HCT116 (cell line): ENCODE results near the gene STH. TPM values are rescaled to one million over a fixed set of nuclear protein-coding genes. Genes with fewer than 3 reads are reported as not detected.

ENCODE experiments used
- ATAC-seq: fragments of 200-7000 bp; cut with Tn5 transposase; 2 replicates; pipeline ENCODE4 v1.9.1; 2020; ENCODE audit warnings: mild to moderate bottlenecking, moderate library complexity
- BruUV-seq: library from RNA; stranded (reverse); fragments of 400-500 nt; replicated peaks from 2 replicates; lab custom pipeline; 2021; lab: Mats Ljungman, UMichigan
- CTCF ChIA-PET: fragments of 300-600 bp; sonication (Branson Sonifier 250); formaldehyde crosslinking; loops from one replicate; lab custom pipeline; 2021; ENCODE audit warnings: antibody characterized with exemption; lab: Charles Lee
- POLR2A ChIA-PET: fragments of 300-600, 350-600 bp; sonication (Branson Sonifier 250); formaldehyde crosslinking; loops from one replicate; lab custom pipeline; 2021; ENCODE audit warnings: antibody characterized with exemption; lab: Charles Lee
- RAD21 ChIA-PET, 2 experiments: fragments of 300-600 bp; sonication (Branson Sonifier 250); formaldehyde crosslinking; loops; one replicate each; lab custom pipeline; 2023; ENCODE audit warnings: low total read pairs in 2 of 2; ENCODE audit not compliant: uncharacterized antibody in 2 of 2, unreplicated experiment in 2 of 2, low non-redundant PET in 1 of 2; lab: Charles Lee
- DNase-seq: peaks from one replicate; pipeline ENCODE4 v3.0.0-alpha.2; 2010; ENCODE audit warnings: low read depth, low spot score
- H2AFZ ChIP-seq: fragments of 200-600 bp; shearing (Covaris generic), sonication (generic); 2 replicates; pipeline ENCODE4 v1.6.1; 2017; ENCODE audit warnings: low read depth, mixed run types, mixed read lengths, antibody characterized with exemption, low read length; ENCODE audit not compliant: poor library complexity, severe bottlenecking
- H3K27ac ChIP-seq: 2 replicates; pipeline ENCODE4 v1.5.1; 2012; ENCODE audit warnings: low read depth, low read length
- H3K27me3 ChIP-seq: fragments of 200-600 bp; sonication (generic); 2 replicates; pipeline ENCODE4 v1.6.1; 2016; ENCODE audit warnings: mixed run types, low read length, mixed read lengths; ENCODE audit not compliant: insufficient read depth
- H3K36me3 ChIP-seq, 2 experiments: fragments of 200-500 bp in 1 of 2; fragments of 200-600 bp in 1 of 2; sonication (Bioruptor generic) in 1 of 2; sonication (generic) in 1 of 2; 2 replicates each; pipeline versions ENCODE4 v1.5.1 to v1.6.1; 2014 to 2016; ENCODE audit warnings: low read length in 2 of 2, inconsistent platforms in 1 of 2, mixed read lengths in 1 of 2, mixed run types in 1 of 2; ENCODE audit not compliant: insufficient read depth in 2 of 2, control insufficient read depth in 1 of 2
- H3K4me1 ChIP-seq, 2 experiments: fragments of 200-600 bp in 1 of 2; sonication (generic) in 1 of 2; 2 replicates each; pipeline versions ENCODE4 v1.5.1 to v1.6.1; 2012 to 2017; ENCODE audit warnings: low read length in 2 of 2, inconsistent platforms in 1 of 2, mild to moderate bottlenecking in 1 of 2, mixed read lengths in 1 of 2, mixed run types in 1 of 2, moderate library complexity in 1 of 2; ENCODE audit not compliant: insufficient read depth in 2 of 2, control insufficient read depth in 1 of 2
- H3K4me2 ChIP-seq: fragments of 200-600 bp; sonication (generic); 2 replicates; pipeline ENCODE4 v1.6.1; 2017; ENCODE audit warnings: mixed run types, low read length, mixed read lengths
- H3K4me3 ChIP-seq, 2 experiments: fragments of 200-600 bp in 1 of 2; sonication (generic) in 1 of 2; replicated peaks in 1 of 2; 2 replicates each; pipeline ENCODE4 v1.5.1; 2011 to 2016; ENCODE audit warnings: low read length in 2 of 2, control low read depth in 1 of 2, low read depth in 1 of 2, mild to moderate bottlenecking in 1 of 2, mixed read lengths in 1 of 2, mixed run types in 1 of 2
- H3K79me2 ChIP-seq: fragments of 200-600 bp; sonication (generic); 2 replicates; pipeline ENCODE4 v1.6.1; 2017; ENCODE audit warnings: mild to moderate bottlenecking, mixed run types, low read length, moderate library complexity, mixed read lengths; ENCODE audit not compliant: insufficient read depth
- H3K9ac ChIP-seq: fragments of 200-600 bp; sonication (generic); 2 replicates; pipeline ENCODE4 v1.6.1; 2016; ENCODE audit warnings: low read length, mixed read lengths
- H3K9me2 ChIP-seq: fragments of 200-600 bp; sonication (generic), shearing (Covaris generic); 2 replicates; pipeline ENCODE4 v1.6.1; 2017; ENCODE audit warnings: mixed run types, mild to moderate bottlenecking, moderate library complexity; ENCODE audit not compliant: insufficient read depth
- H3K9me3 ChIP-seq, 2 experiments: fragments of 200-500 bp in 1 of 2; fragments of 200-600 bp in 1 of 2; sonication (Bioruptor generic) in 1 of 2; sonication (generic) in 1 of 2; 2 replicates each; pipeline ENCODE4 v1.6.1; 2014 to 2017; ENCODE audit warnings: low read length in 2 of 2, mixed read lengths in 2 of 2, inconsistent platforms in 1 of 2, low read depth in 1 of 2, mild to moderate bottlenecking in 1 of 2, mixed run types in 1 of 2, moderate library complexity in 1 of 2; ENCODE audit not compliant: control insufficient read depth in 1 of 2, insufficient read depth in 1 of 2
- H4K20me1 ChIP-seq: fragments of 200-600 bp; sonication (generic), shearing (Covaris generic); 2 replicates; pipeline ENCODE4 v1.6.1; 2017; ENCODE audit warnings: mixed run types, mild to moderate bottlenecking, moderate library complexity; ENCODE audit not compliant: insufficient read depth
- CBX3 ChIP-seq: IDR thresholded peaks from 2 replicates; pipeline ENCODE4 v1.6.1; 2012; ENCODE audit warnings: low read depth
- EGR1 ChIP-seq: IDR thresholded peaks from 2 replicates; pipeline ENCODE4 v1.6.1; 2012; ENCODE audit warnings: low read depth
- ELF1 ChIP-seq: IDR thresholded peaks from 2 replicates; pipeline ENCODE4 v1.6.1; 2012; ENCODE audit warnings: low read depth, borderline replicate concordance
- EZH2 ChIP-seq: fragments of 200-600 bp; sonication (generic); IDR thresholded peaks from 2 replicates; pipeline ENCODE4 v1.6.1; 2017; ENCODE audit warnings: antibody characterized with exemption, mixed run types
- EZH2phosphoT487 ChIP-seq: fragments of 200-600 bp; IDR thresholded peaks from 2 replicates; pipeline ENCODE4 v1.6.1; 2018; ENCODE audit warnings: antibody characterized with exemption, borderline replicate concordance
- JUND ChIP-seq: IDR thresholded peaks from 2 replicates; pipeline ENCODE4 v1.6.1; 2012
- POLR2A ChIP-seq: IDR thresholded peaks from 2 replicates; pipeline ENCODE4 v1.7.0; 2011; ENCODE audit warnings: borderline replicate concordance; ENCODE audit not compliant: insufficient read depth, insufficient read length; ENCODE audit errors: extremely low read depth
- POLR2AphosphoS5 ChIP-seq: IDR thresholded peaks from 2 replicates; pipeline ENCODE4 v1.6.1; 2011; ENCODE audit warnings: mild to moderate bottlenecking, low read depth, low read length, moderate library complexity
- RAD21 ChIP-seq: IDR thresholded peaks from 2 replicates; pipeline ENCODE4 v1.6.1; 2012; ENCODE audit warnings: low read depth, mild to moderate bottlenecking
- SRF ChIP-seq: IDR thresholded peaks from 2 replicates; pipeline ENCODE4 v1.6.1; 2012; ENCODE audit warnings: low read depth
- TCF7L2 ChIP-seq: IDR thresholded peaks from 2 replicates; pipeline ENCODE4 v1.7.0; 2011; ENCODE audit warnings: borderline replicate concordance, inconsistent platforms; ENCODE audit not compliant: insufficient read depth, insufficient read length; ENCODE audit errors: extremely low read depth
- ZFX ChIP-seq: fragments of 450-650 bp; IDR thresholded peaks from 2 replicates; pipeline ENCODE4 v1.6.1; 2017
- ZNF274 ChIP-seq: fragments of 200-500 bp; sonication (Bioruptor generic); IDR thresholded peaks from 2 replicates; pipeline ENCODE4 v1.6.1; 2014; ENCODE audit warnings: mild to moderate bottlenecking, low read depth, low read length, inconsistent platforms
- intact Hi-C: fragments of 100-400 bp; cut with micrococcal nuclease; formaldehyde crosslinking; loops from 2 replicates; pipeline ENCODE4 v1.10.0; 2022
- total RNA-seq: library from RNA; stranded (reverse); gene quantifications from one replicate; pipeline ENCODE4 v1.2.1, GENCODE V29; 2021; ENCODE audit not compliant: unreplicated experiment
- TF ChIP-seq, protein P1 (sequence below): IDR thresholded peaks from 2 replicates; pipeline ENCODE4 v1.6.1; 2012
- TF ChIP-seq, protein P2 (sequence below): IDR thresholded peaks from 2 replicates; pipeline ENCODE4 v1.6.1; 2011; ENCODE audit warnings: mild to moderate bottlenecking, low read length, moderate library complexity; ENCODE audit not compliant: insufficient replicate concordance; ENCODE audit errors: extremely low read depth

STH gene
- total RNA-seq, 1 experiment from 2014 or later = not detected

DNA sequence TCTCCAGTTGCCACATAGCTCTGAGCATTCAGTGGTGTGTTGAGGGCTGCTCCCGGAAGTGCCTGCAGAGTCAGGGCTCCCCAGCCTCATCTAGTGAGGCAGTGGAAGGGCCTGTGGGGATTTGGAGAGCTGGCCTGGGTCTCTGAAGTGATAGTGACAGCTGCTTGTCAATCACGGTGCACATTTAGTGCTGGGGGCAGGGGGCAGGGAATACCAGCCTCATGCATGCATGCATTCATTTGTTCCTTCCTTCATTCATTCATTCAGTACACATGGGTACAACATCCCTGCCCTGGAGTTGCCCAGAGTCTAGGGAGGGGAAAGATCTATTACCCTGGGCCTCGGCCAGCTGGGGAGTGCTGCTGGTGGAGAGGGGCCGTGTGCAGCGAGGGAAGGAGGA lies 11.3 kb upstream of the STH start:
- no peak overlapping the region for H3K9ac ChIP-seq
- no peaks in the 10 kb centered on the region for H3K27me3 ChIP-seq
- no peaks in the 10 kb centered on the region for H3K4me1 ChIP-seq
- H3K9me3 ChIP-seq = no peaks in the 10 kb centered on the region
- no peak overlapping the region for H3K4me2 ChIP-seq
- intact Hi-C loops = no loop called here
- RAD21 ChIA-PET = no interaction called here
- TF ChIP-seq POLR2AphosphoS5 (no peak), RAD21 (no peak), CBX3 (no peak)
- H3K4me3 ChIP-seq = no peak overlapping the region
- ATAC-seq (no peak), DNase-seq (no peak)
- H2AFZ ChIP-seq = no peak overlapping the region
- no peaks in the 10 kb centered on the region for H3K79me2 ChIP-seq
- H3K9me2 ChIP-seq = no peaks in the 10 kb centered on the region
- POLR2A ChIA-PET = no interaction called here
- no TSS peak for BruUV-seq
- H3K27ac ChIP-seq = no peak overlapping the region
- CTCF ChIA-PET = no interaction called here
- no peaks in the 10 kb centered on the region for H3K36me3 ChIP-seq
- H4K20me1 ChIP-seq = no peaks in the 10 kb centered on the region

DNA sequence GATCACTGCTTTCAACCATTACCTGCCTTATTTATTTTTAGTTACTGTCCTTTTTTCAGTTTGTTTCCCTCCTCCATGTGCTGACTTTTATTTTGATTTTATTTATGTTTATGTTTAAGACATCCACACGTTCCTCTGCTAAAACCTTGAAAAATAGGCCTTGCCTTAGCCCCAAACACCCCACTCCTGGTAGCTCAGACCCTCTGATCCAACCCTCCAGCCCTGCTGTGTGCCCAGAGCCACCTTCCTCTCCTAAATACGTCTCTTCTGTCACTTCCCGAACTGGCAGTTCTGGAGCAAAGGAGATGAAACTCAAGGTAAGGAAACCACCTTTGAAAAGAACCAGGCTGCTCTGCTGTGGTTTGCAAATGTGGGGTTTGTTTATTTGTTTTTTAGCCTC lies 9.3 kb upstream of the STH start:
- no peak overlapping the region for H3K27ac ChIP-seq
- no peak overlapping the region for H3K4me2 ChIP-seq
- ATAC-seq (no peak), DNase-seq (no peak)
- no TSS peak for BruUV-seq
- no peaks in the 10 kb centered on the region for H3K4me1 ChIP-seq
- no peak overlapping the region for H3K4me3 ChIP-seq
- H3K9me2 ChIP-seq = no peaks in the 10 kb centered on the region
- H3K9ac ChIP-seq = no peak overlapping the region
- H3K27me3 ChIP-seq = no peaks in the 10 kb centered on the region
- no peaks in the 10 kb centered on the region for H4K20me1 ChIP-seq
- CTCF ChIA-PET = no interaction called here
- POLR2A ChIA-PET = no interaction called here
- RAD21 ChIA-PET = no interaction called here
- H3K36me3 ChIP-seq = no peaks in the 10 kb centered on the region
- no peak overlapping the region for H2AFZ ChIP-seq
- intact Hi-C loops = no loop called here
- H3K9me3 ChIP-seq = no peaks in the 10 kb centered on the region
- H3K79me2 ChIP-seq = no peaks in the 10 kb centered on the region
- no peak for TF ChIP-seq JUND
- TF ChIP-seq EZH2 = no peak
- TF ChIP-seq TCF7L2 = no peak
- TF ChIP-seq, protein P1, sequence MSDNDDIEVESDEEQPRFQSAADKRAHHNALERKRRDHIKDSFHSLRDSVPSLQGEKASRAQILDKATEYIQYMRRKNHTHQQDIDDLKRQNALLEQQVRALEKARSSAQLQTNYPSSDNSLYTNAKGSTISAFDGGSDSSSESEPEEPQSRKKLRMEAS = no peak
- no peak for TF ChIP-seq POLR2A
- TF ChIP-seq CBX3 = no peak
- TF ChIP-seq, protein P2, sequence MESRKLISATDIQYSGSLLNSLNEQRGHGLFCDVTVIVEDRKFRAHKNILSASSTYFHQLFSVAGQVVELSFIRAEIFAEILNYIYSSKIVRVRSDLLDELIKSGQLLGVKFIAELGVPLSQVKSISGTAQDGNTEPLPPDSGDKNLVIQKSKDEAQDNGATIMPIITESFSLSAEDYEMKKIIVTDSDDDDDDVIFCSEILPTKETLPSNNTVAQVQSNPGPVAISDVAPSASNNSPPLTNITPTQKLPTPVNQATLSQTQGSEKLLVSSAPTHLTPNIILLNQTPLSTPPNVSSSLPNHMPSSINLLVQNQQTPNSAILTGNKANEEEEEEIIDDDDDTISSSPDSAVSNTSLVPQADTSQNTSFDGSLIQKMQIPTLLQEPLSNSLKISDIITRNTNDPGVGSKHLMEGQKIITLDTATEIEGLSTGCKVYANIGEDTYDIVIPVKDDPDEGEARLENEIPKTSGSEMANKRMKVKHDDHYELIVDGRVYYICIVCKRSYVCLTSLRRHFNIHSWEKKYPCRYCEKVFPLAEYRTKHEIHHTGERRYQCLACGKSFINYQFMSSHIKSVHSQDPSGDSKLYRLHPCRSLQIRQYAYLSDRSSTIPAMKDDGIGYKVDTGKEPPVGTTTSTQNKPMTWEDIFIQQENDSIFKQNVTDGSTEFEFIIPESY = no peak
- no peak for TF ChIP-seq SRF
- TF ChIP-seq EZH2phosphoT487 = no peak
- no peak for TF ChIP-seq ZNF274
- no peak for TF ChIP-seq ELF1
- no peak for TF ChIP-seq ZFX
- no peak for TF ChIP-seq EGR1
